OCI-LY7 (cell line): Measurements from ENCODE around the gene KCNQ2.

ENCODE experiments used
- CTCF ChIP-seq: fragments of 200-600 bp; sonication (generic); conservative IDR thresholded peaks from 2 replicates; pipeline ENCODE4 v1.5.1; 2014; ENCODE audit warnings: mild to moderate bottlenecking, antibody characterized with exemption, low read length, moderate library complexity, mixed read lengths
- EZH2phosphoT487 ChIP-seq: fragments of 200-600 bp; sonication (generic); IDR thresholded peaks from 2 replicates; pipeline ENCODE4 v1.6.1; 2018; ENCODE audit warnings: low read depth, borderline replicate concordance, mild to moderate bottlenecking, mixed run types, antibody characterized with exemption, low read length, moderate library complexity, mixed read lengths

DNA sequence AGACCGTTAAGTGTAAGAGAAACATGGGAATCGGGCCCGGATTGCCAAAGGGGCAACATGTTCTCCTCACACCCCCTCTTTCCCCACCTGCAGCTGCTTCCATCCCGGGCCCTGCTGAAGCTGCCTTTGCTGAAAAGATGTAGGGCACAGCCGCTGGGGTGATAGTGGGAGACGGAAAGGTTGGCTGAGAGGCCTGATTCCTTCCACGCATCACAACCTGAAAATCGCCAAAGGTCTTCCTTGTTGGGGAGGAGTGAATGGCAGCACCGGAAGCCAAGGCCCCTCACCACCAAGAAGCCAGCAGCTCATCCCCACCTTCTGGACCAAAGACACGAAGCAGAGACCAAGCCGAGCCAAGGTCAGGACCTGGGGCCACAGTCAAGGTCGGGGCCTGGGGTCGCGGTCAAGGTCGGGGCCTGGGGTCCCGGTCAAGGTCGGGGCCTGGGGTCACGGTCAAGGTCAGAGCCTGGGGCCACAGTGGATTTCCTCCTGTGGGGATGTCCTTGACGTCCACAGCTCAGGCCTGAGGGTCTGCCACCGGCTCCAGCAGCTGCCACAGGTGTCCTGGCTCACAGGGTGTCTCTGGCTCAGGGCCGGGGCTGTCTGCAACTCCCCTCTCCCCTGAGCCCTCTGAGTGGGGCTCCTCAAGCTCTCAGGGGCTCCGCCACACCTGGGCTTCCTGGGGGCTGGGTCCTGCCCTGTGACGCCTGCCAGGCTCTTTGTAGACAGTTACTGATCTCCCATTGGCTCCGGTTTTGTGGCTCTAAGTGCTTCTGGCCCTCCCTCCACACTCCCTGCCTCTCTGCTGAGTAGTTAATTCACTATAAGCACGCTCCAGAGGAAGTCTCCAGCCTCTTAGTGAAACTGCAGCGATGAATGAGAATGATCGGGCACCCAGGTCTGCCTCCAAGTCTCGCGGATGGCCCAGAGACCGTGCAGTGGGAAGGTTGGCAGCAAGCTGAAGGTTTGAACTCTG is 105.8 kb downstream of the KCNQ2 start:
- TF ChIP-seq CTCF (no peak), EZH2phosphoT487 (no peak)
